Sigmoid colon (tissue), 7 donors: Measurements from ENCODE around the gene CGB8. TPM values are rescaled to one million over a fixed set of nuclear protein-coding genes. Genes with fewer than 3 reads are reported as not detected.

Experiments used
- DNase-seq: peaks from one replicate; pipeline ENCODE4 v3.0.0-alpha.2; 2019
- H3K27ac ChIP-seq, 4 donors: fragments of 200-600 bp; sonication (generic); one replicate each; pipeline ENCODE4 v1.5.1; 2016 to 2019; ENCODE audit warnings: mild to moderate bottlenecking in 1 of 4
- H3K27me3 ChIP-seq, 3 donors: fragments of 200-600 bp; sonication (generic); one replicate each; pipeline ENCODE4 v1.5.1; 2019; ENCODE audit warnings: mild to moderate bottlenecking in 1 of 3
- H3K36me3 ChIP-seq, 4 donors: fragments of 200-600 bp; sonication (generic); one replicate each; pipeline ENCODE4 v1.5.1; 2016 to 2019
- H3K4me1 ChIP-seq, 4 donors: fragments of 200-600 bp; sonication (generic); one replicate each; pipeline ENCODE4 v1.5.1; 2017 to 2019
- H3K4me3 ChIP-seq, 4 donors: fragments of 200-600 bp; sonication (generic); one replicate each; pipeline ENCODE4 v1.5.1; 2017 to 2019; ENCODE audit warnings: mild to moderate bottlenecking in 2 of 4, moderate library complexity in 1 of 4
- H3K9me3 ChIP-seq, 4 donors: fragments of 200-600 bp in 3 of 4; sonication (generic) in 3 of 4; one replicate each; pipeline versions ENCODE4 v1.5.1 to v1.6.1; 2013 to 2019
- EP300 ChIP-seq, 4 donors: sonication (generic); formaldehyde crosslinking; IDR thresholded peaks; one replicate each; pipeline ENCODE4 v1.6.1; 2017; ENCODE audit warnings: antibody characterized with exemption in 4 of 4
- POLR2A ChIP-seq, 2 donors: fragments of 450-650 bp; IDR thresholded peaks; one replicate each; pipeline ENCODE4 v1.6.1; 2016; ENCODE audit warnings: antibody characterized with exemption in 2 of 2, mild to moderate bottlenecking in 2 of 2, moderate library complexity in 2 of 2
- POLR2AphosphoS5 ChIP-seq, 4 donors: sonication (generic); formaldehyde crosslinking; IDR thresholded peaks; one replicate each; pipeline ENCODE4 v1.6.1; 2017; ENCODE audit warnings: antibody characterized with exemption in 4 of 4
- WGBS, 2 donors: extraction: QIAGEN DNeasy Blood & Tissue Kit; methylation state at CpG; one replicate each; pipeline ENCODE4 v1.1.7; 2013; 5-methylcytosine and 5-hydroxymethylcytosine counted together
- intact Hi-C: fragments of 100-400 bp; cut with DNase I; formaldehyde crosslinking; loops from one replicate; pipeline ENCODE4 v1.15.1; 2023
- polyA plus RNA-seq, 3 donors: library from polyadenylated mRNA; stranded (reverse); fragments of 200-250 nt; gene quantifications; one replicate each; pipeline ENCODE4 v1.2.3, GENCODE V29; 2013
- total RNA-seq, 4 donors: library from RNA; depleted of rRNA; stranded (reverse); fragments of >200 nt; gene quantifications; one replicate each; pipeline ENCODE4 v1.1.0, GENCODE V29; 2016
- TF ChIP-seq, protein P1 (sequence below), 4 experiments: fragments of 450-650 bp in 3 of 4; fragments of 200-600 bp in 1 of 4; IDR thresholded peaks; one replicate each; pipeline ENCODE4 v1.5.1; 2016 to 2019; ENCODE audit warnings: antibody characterized with exemption in 4 of 4, mild to moderate bottlenecking in 3 of 4, moderate library complexity in 2 of 4
- donor health status: healthy with polysubstance abuse.
- donor health status: Bipolar disorder and iron deficiency.
- donor health status: healthy.

CGB8 gene
- total and polyA plus RNA-seq, 7 donors: not detected

DNA sequence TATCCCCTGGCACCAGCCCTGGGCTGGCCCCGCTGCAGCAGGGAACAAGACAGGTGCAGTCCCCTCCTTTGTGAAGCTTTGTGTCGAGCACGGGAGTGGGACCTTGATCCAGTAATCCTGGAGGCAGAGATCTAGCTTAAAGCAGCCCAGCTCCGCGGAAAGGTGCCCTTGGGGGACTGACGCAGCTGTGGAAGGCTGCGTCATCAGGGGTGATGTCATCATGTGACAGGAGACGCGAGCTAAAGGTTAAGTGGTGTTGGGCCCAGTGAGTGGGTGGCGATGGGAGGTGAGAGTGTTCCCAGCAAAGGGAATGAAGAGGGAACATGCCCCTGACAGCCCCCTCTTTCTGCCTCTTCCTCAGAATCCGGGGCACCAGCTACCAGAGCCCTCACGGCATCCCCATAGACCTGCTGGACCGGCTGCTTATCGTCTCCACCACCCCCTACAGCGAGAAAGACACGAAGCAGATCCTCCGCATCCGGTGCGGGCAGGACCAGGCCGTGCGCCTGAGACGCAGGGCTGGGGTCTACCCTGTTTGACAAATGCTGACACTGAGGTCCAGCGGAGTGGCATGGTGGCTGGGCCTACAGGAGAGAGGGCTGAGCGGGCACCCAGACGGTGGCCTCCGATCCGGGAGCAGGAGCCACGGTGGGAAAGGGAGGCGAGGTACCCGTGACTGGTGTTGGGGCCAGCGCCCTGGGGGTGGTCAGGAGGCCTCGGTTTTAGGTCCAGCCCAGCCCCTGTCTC is 34.6 kb downstream of the CGB8 start:
- H3K9me3 ChIP-seq: no peaks in the 10 kb centered on the region
- no peak for DNase-seq
- H3K4me3 ChIP-seq: no peak overlapping the region
- WGBS, 2 donors: 94 to 96% methylated on average over 32 of the region's 32 CpGs
- intact Hi-C loops: no loop called here
- H3K27ac ChIP-seq: no peak overlapping the region
- TF ChIP-seq POLR2AphosphoS5 (IDR thresholded peaks at IDR 0.05) (no peak), EP300 (IDR thresholded peaks at IDR 0.05) (no peak), POLR2A (IDR thresholded peaks at IDR 0.05) (no peak)
- TF ChIP-seq, protein P1, sequence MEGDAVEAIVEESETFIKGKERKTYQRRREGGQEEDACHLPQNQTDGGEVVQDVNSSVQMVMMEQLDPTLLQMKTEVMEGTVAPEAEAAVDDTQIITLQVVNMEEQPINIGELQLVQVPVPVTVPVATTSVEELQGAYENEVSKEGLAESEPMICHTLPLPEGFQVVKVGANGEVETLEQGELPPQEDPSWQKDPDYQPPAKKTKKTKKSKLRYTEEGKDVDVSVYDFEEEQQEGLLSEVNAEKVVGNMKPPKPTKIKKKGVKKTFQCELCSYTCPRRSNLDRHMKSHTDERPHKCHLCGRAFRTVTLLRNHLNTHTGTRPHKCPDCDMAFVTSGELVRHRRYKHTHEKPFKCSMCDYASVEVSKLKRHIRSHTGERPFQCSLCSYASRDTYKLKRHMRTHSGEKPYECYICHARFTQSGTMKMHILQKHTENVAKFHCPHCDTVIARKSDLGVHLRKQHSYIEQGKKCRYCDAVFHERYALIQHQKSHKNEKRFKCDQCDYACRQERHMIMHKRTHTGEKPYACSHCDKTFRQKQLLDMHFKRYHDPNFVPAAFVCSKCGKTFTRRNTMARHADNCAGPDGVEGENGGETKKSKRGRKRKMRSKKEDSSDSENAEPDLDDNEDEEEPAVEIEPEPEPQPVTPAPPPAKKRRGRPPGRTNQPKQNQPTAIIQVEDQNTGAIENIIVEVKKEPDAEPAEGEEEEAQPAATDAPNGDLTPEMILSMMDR (IDR thresholded peaks at IDR 0.05): no peak
- peaks cover 16 to 63% (median 17%) of the 10 kb centered on the region in 4 donors for H3K36me3 ChIP-seq
- H3K4me1 ChIP-seq: peaks cover 0 to 21% (median 20%) of the 10 kb centered on the region in 4 donors
- peaks cover 4 to 25% (median 18%) of the 10 kb centered on the region in 3 donors for H3K27me3 ChIP-seq

DNA sequence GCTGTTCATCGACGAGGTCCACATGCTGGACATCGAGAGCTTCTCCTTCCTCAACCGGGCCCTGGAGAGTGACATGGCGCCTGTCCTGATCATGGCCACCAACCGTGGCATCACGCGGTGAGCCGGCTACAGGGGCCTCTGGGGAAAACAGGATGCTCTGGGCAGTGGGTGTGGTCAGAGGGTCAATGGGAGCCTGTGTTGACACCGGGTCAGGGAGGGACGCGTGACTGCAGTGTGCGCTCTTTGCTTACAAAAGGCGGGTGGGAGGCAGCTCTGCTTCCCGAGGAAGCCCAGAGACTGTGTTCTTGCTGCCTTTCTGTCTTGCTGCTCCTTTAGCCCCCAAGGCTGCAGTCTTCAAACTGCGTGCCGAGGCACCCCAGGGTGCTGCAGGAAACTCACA is 37.7 kb downstream of the CGB8 start:
- Histone ChIP-seq H3K4me3 (no peak overlapping the region), H3K9me3 (no peaks in the 10 kb centered on the region), H3K27me3 (no peaks in the 10 kb centered on the region), H3K27ac (no peak overlapping the region), H3K4me1 (no peaks in the 10 kb centered on the region), H3K36me3 (peaks cover 16 to 85% (median 30%) of the 10 kb centered on the region in 4 donors)
- intact Hi-C loops: no loop called here
- 90 to 93% methylated on average over 17 of the region's 17 CpGs for WGBS, 2 donors
- DNase-seq: no peak
- no peak for TF ChIP-seq POLR2A (IDR thresholded peaks at IDR 0.05)
- TF ChIP-seq, protein P1 (IDR thresholded peaks at IDR 0.05): no peak
- TF ChIP-seq EP300 (IDR thresholded peaks at IDR 0.05): no peak
- no peak for TF ChIP-seq POLR2AphosphoS5 (IDR thresholded peaks at IDR 0.05)

DNA sequence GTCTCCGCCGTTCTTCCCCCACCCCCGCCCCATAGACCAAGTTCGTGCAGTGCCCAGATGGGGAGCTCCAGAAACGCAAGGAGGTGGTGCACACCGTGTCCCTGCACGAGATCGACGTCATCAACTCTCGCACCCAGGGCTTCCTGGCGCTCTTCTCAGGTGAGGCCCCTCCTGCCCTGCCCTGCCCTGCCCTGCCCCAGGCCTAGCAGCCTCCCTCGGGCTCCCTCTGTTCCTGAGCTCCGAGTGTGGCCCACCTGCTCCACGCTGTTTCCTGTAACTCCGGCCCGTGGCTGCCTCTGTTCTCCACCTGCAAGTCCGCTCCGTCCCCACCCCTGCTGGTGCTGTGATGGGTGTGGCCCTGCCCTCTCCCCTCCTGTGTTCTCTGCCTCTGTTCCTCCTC is 38.5 kb downstream of the CGB8 start:
- intact Hi-C loops: no loop called here
- 91 to 94% methylated on average over 18 of the region's 18 CpGs for WGBS, 2 donors
- H3K27me3 ChIP-seq: no peaks in the 10 kb centered on the region
- H3K36me3 ChIP-seq: peaks cover 16 to 86% (median 36%) of the 10 kb centered on the region in 4 donors
- DNase-seq: no peak
- no peak overlapping the region for H3K4me3 ChIP-seq
- TF ChIP-seq EP300 (IDR thresholded peaks at IDR 0.05) (no peak), POLR2AphosphoS5 (IDR thresholded peaks at IDR 0.05) (no peak), POLR2A (IDR thresholded peaks at IDR 0.05) (no peak)
- TF ChIP-seq, protein P1 (IDR thresholded peaks at IDR 0.05): no peak
- H3K9me3 ChIP-seq: no peaks in the 10 kb centered on the region
- H3K27ac ChIP-seq: no peak overlapping the region
- no peaks in the 10 kb centered on the region for H3K4me1 ChIP-seq

DNA sequence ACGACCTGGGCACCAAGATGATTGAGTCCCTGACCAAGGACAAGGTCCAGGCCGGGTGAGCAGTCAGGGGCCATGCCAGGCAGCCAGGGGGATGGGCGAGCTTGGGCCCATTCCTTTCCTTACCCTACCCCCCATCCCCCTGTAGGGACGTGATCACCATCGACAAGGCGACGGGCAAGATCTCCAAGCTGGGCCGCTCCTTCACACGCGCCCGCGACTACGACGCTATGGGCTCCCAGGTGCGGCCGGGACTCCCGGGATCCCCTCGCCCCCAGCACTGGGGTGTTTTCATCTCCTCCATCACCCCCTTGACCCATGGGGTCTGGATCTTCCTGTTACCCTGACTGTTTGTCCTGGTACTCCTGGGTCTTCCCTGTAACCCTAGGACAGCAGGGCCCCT is 39.1 kb downstream of the CGB8 start:
- Histone ChIP-seq H3K36me3 (peaks cover 16 to 86% (median 37%) of the 10 kb centered on the region in 4 donors), H3K4me1 (no peaks in the 10 kb centered on the region), H3K27ac (no peak overlapping the region), H3K27me3 (no peaks in the 10 kb centered on the region), H3K9me3 (no peaks in the 10 kb centered on the region), H3K4me3 (no peak overlapping the region)
- no peak for TF ChIP-seq POLR2A (IDR thresholded peaks at IDR 0.05)
- no peak for TF ChIP-seq POLR2AphosphoS5 (IDR thresholded peaks at IDR 0.05)
- TF ChIP-seq, protein P1 (IDR thresholded peaks at IDR 0.05): no peak
- no peak for TF ChIP-seq EP300 (IDR thresholded peaks at IDR 0.05)
- no peak for DNase-seq
- 95 to 96% methylated on average over 18 of the region's 18 CpGs for whole genome bisulfite sequencing, 2 donors
- intact Hi-C loops: no loop called here
